IPS-20b (cell line): ENCODE measurements around the gene GREM1.

Source experiments
- H3K27ac ChIP-seq: one replicate; pipeline ENCODE4 v1.5.1; 2013; ENCODE audit warnings: low read length
- H3K27me3 ChIP-seq: 2 replicates; pipeline ENCODE4 v1.6.1; 2013; ENCODE audit warnings: mild to moderate bottlenecking, low read length, inconsistent platforms; ENCODE audit not compliant: insufficient read depth
- H3K36me3 ChIP-seq: 2 replicates; pipeline ENCODE4 v1.6.1; 2013; ENCODE audit warnings: low read depth, mild to moderate bottlenecking, inconsistent platforms, low read length, moderate library complexity; ENCODE audit not compliant: insufficient read depth
- H3K4me1 ChIP-seq: 2 replicates; pipeline ENCODE4 v1.6.1; 2013; ENCODE audit warnings: mild to moderate bottlenecking, control low read depth, inconsistent platforms, low read length, moderate library complexity; ENCODE audit not compliant: insufficient read depth
- H3K4me3 ChIP-seq: 2 replicates; pipeline ENCODE4 v1.5.1; 2013; ENCODE audit warnings: mild to moderate bottlenecking, low read length, inconsistent platforms
- H3K9ac ChIP-seq: 2 replicates; pipeline ENCODE4 v1.6.1; 2013; ENCODE audit warnings: low read depth, mild to moderate bottlenecking, inconsistent platforms, low read length, moderate library complexity
- H3K9me3 ChIP-seq: 2 replicates; pipeline ENCODE4 v1.6.1; 2013; ENCODE audit warnings: mild to moderate bottlenecking, low read depth, low read length, inconsistent platforms; ENCODE audit not compliant: insufficient read depth

GREM1 gene

GRCh38 chr15:32700501-32701150, 17.2 kb upstream of the GREM1 start:
- Histone ChIP-seq H3K9me3 (no peaks in the 10 kb centered on the region), H3K4me3 (no peak overlapping the region), H3K4me1 (peaks cover 6% of the 10 kb centered on the region; the same call in 1 of the 2 replicates), H3K27me3 (no peaks in the 10 kb centered on the region), H3K9ac (no peak overlapping the region), H3K36me3 (no peaks in the 10 kb centered on the region), H3K27ac (no peak overlapping the region)

GRCh38 chr15:32701863-32702262, 15.9 kb upstream of the GREM1 start:
- H3K27ac ChIP-seq, result no peak overlapping the region
- no peaks in the 10 kb centered on the region for H3K36me3 ChIP-seq
- no peak overlapping the region for H3K9ac ChIP-seq
- peaks cover 6% of the 10 kb centered on the region; the same call in 1 of the 2 replicates for H3K4me1 ChIP-seq
- no peaks in the 10 kb centered on the region for H3K9me3 ChIP-seq
- H3K4me3 ChIP-seq, result no peak overlapping the region
- H3K27me3 ChIP-seq, result no peaks in the 10 kb centered on the region

GRCh38 chr15:32704395-32704981, 13.3 kb upstream of the GREM1 start:
- no peaks in the 10 kb centered on the region for H3K27me3 ChIP-seq
- H3K4me3 ChIP-seq, result no peak overlapping the region
- no peak overlapping the region for H3K9ac ChIP-seq
- H3K9me3 ChIP-seq, result no peaks in the 10 kb centered on the region
- H3K4me1 ChIP-seq, result no peaks in the 10 kb centered on the region
- H3K36me3 ChIP-seq, result no peaks in the 10 kb centered on the region
- no peak overlapping the region for H3K27ac ChIP-seq

- H3K36me3 ChIP-seq, result no peaks in the 10 kb centered on the region
- no peaks in the 10 kb centered on the region for H3K27me3 ChIP-seq
- H3K9ac ChIP-seq, result no peak overlapping the region
- H3K4me1 ChIP-seq, result no peaks in the 10 kb centered on the region
- H3K4me3 ChIP-seq, result no peak overlapping the region
- H3K9me3 ChIP-seq, result no peaks in the 10 kb centered on the region
- no peak overlapping the region for H3K27ac ChIP-seq
Observed at GRCh38 chr15:32705446-32705845, 12.4 kb upstream of the GREM1 start.

- Histone ChIP-seq H3K9ac (no peak overlapping the region), H3K9me3 (no peaks in the 10 kb centered on the region), H3K27ac (no peak overlapping the region), H3K4me1 (no peaks in the 10 kb centered on the region), H3K27me3 (no peaks in the 10 kb centered on the region), H3K4me3 (no peak overlapping the region), H3K36me3 (no peaks in the 10 kb centered on the region)
Observed at GRCh38 chr15:32706704-32707103, 11.1 kb upstream of the GREM1 start.

GRCh38 chr15:32707436-32707835, 10.4 kb upstream of the GREM1 start:
- peaks cover 3% of the 10 kb centered on the region; the same call in 1 of the 2 replicates for H3K27me3 ChIP-seq

GRCh38 chr15:32709295-32710033, 8.3 kb upstream of the GREM1 start:
- H3K9ac ChIP-seq, result no peak overlapping the region
- H3K4me1 ChIP-seq, result no peaks in the 10 kb centered on the region
- no peak overlapping the region for H3K4me3 ChIP-seq
- H3K27me3 ChIP-seq, result peaks cover 17% of the 10 kb centered on the region
- H3K9me3 ChIP-seq, result no peaks in the 10 kb centered on the region
- H3K27ac ChIP-seq, result no peak overlapping the region
- H3K36me3 ChIP-seq, result no peaks in the 10 kb centered on the region

More at GRCh38 chr15:32707436-32707835, 10.4 kb upstream of the GREM1 start:
- no peaks in the 10 kb centered on the region for H3K9me3 ChIP-seq
- H3K4me3 ChIP-seq, result no peak overlapping the region
- H3K27ac ChIP-seq, result no peak overlapping the region
- H3K36me3 ChIP-seq, result no peaks in the 10 kb centered on the region
- no peak overlapping the region for H3K9ac ChIP-seq
- no peaks in the 10 kb centered on the region for H3K4me1 ChIP-seq

- Histone ChIP-seq H3K36me3 (no peaks in the 10 kb centered on the region), H3K4me1 (peaks cover 8% of the 10 kb centered on the region; the same call in 1 of the 2 replicates), H3K9ac (no peak overlapping the region), H3K27ac (no peak overlapping the region), H3K27me3 (peaks cover 75% of the 10 kb centered on the region), H3K4me3 (no peak overlapping the region), H3K9me3 (no peaks in the 10 kb centered on the region)
Observed at GRCh38 chr15:32715276-32715675, 2.5 kb upstream of the GREM1 start.

- Histone ChIP-seq H3K27ac (no peak overlapping the region), H3K36me3 (no peaks in the 10 kb centered on the region), H3K27me3 (peaks cover 86% of the 10 kb centered on the region), H3K4me3 (peak overlapping the region; percentile 67; the same call in 1 of the 2 replicates), H3K9ac (no peak overlapping the region), H3K4me1 (peaks cover 8% of the 10 kb centered on the region; the same call in 1 of the 2 replicates), H3K9me3 (no peaks in the 10 kb centered on the region)
Observed at GRCh38 chr15:32716216-32716914, 1.4 kb upstream of the GREM1 start.

GRCh38 chr15:32716915-32717425, 834 bp upstream of the GREM1 start:
- Histone ChIP-seq H3K4me1 (peaks cover 8% of the 10 kb centered on the region; the same call in 1 of the 2 replicates), H3K9me3 (no peaks in the 10 kb centered on the region), H3K36me3 (no peaks in the 10 kb centered on the region), H3K9ac (no peak overlapping the region), H3K27me3 (peaks cover 92% of the 10 kb centered on the region), H3K4me3 (peak overlapping the region; percentile 67), H3K27ac (no peak overlapping the region)

- peaks cover 8% of the 10 kb centered on the region; the same call in 1 of the 2 replicates for H3K4me1 ChIP-seq
- H3K27ac ChIP-seq, result no peak overlapping the region
- H3K27me3 ChIP-seq, result peaks cover 97% of the 10 kb centered on the region
- H3K9me3 ChIP-seq, result no peaks in the 10 kb centered on the region
- H3K9ac ChIP-seq, result no peak overlapping the region
- no peaks in the 10 kb centered on the region for H3K36me3 ChIP-seq
- H3K4me3 ChIP-seq, result peak overlapping the region; percentile 67
Observed at GRCh38 chr15:32718227-32718820, 520 bp downstream of the GREM1 start.
